ENCODE measurements around the gene SLF1. TPM values are rescaled to one million over a fixed set of nuclear protein-coding genes. Genes with fewer than 3 reads are reported as not detected.

SLF1 gene
- total RNA-seq, 1 donor from 2014 or later = 13.7 TPM

GRCh38 chr5:94699562-94699961, 81.1 kb downstream of the SLF1 start:
- peaks cover 11% of the 10 kb centered on the region for H3K4me1 Mint-ChIP-seq (ENCODE audit: low read depth)

GRCh38 chr5:94700592-94700991, 82.1 kb downstream of the SLF1 start:
- Mint-ChIP-seq H3K9me3 (no peaks in the 10 kb centered on the region), H3K4me1 (ENCODE audit: low read depth) (peaks cover 11% of the 10 kb centered on the region), H3K27me3 (ENCODE audit: low read depth) (no peaks in the 10 kb centered on the region), H3K36me3 (ENCODE audit: low read depth) (peaks cover 2% of the 10 kb centered on the region), H3K4me3 (ENCODE audit: low read depth) (no peak overlapping the region), H3K27ac (no peak overlapping the region)
- DNase-seq (ENCODE audit: low spot score) = no peak
- intact Hi-C loops (cut with micrococcal nuclease) = loop anchor here (5.0 kb wide), 1 partner anchor 83 kb away; the partner anchor contains the start of genes KIAA0825 and SLF1

More at GRCh38 chr5:94699562-94699961, 81.1 kb downstream of the SLF1 start:
- H3K27me3 Mint-ChIP-seq (ENCODE audit: low read depth) = no peaks in the 10 kb centered on the region
- peaks cover 2% of the 10 kb centered on the region for H3K36me3 Mint-ChIP-seq (ENCODE audit: low read depth)
- no peak overlapping the region for H3K4me3 Mint-ChIP-seq (ENCODE audit: low read depth)
- H3K27ac Mint-ChIP-seq = no peak overlapping the region
- DNase-seq (ENCODE audit: low spot score) = no peak
- intact Hi-C loops (cut with micrococcal nuclease) = no loop called here
- H3K9me3 Mint-ChIP-seq = no peaks in the 10 kb centered on the region

- H3K4me1 Mint-ChIP-seq (ENCODE audit: low read depth) = peaks cover 11% of the 10 kb centered on the region
- H3K27me3 Mint-ChIP-seq (ENCODE audit: low read depth) = no peaks in the 10 kb centered on the region
- no peaks in the 10 kb centered on the region for H3K9me3 Mint-ChIP-seq
- DNase-seq (ENCODE audit: low spot score) = no peak
- intact Hi-C loops (cut with micrococcal nuclease) = loop anchor here (5.0 kb wide), 1 partner anchor 85 kb away; the partner anchor contains the start of genes KIAA0825 and SLF1
- no peak overlapping the region for H3K4me3 Mint-ChIP-seq (ENCODE audit: low read depth)
- H3K36me3 Mint-ChIP-seq (ENCODE audit: low read depth) = peaks cover 2% of the 10 kb centered on the region
- H3K27ac Mint-ChIP-seq = no peak overlapping the region
Observed at GRCh38 chr5:94702729-94703128, 84.3 kb downstream of the SLF1 start.

- intact Hi-C loops (cut with micrococcal nuclease) = no loop called here
- no peak for DNase-seq (ENCODE audit: low spot score)
- Mint-ChIP-seq H3K4me3 (ENCODE audit: low read depth) (no peak overlapping the region), H3K27ac (no peak overlapping the region), H3K9me3 (no peaks in the 10 kb centered on the region), H3K36me3 (ENCODE audit: low read depth) (peaks cover 13% of the 10 kb centered on the region), H3K4me1 (ENCODE audit: low read depth) (peaks cover 10% of the 10 kb centered on the region), H3K27me3 (ENCODE audit: low read depth) (no peaks in the 10 kb centered on the region)
Observed at GRCh38 chr5:94705427-94705826, 87.0 kb downstream of the SLF1 start.

- H3K9me3 Mint-ChIP-seq = no peaks in the 10 kb centered on the region
- no peak overlapping the region for H3K27ac Mint-ChIP-seq
- H3K36me3 Mint-ChIP-seq (ENCODE audit: low read depth) = peaks cover 17% of the 10 kb centered on the region
- peaks cover 8% of the 10 kb centered on the region for H3K4me1 Mint-ChIP-seq (ENCODE audit: low read depth)
- H3K4me3 Mint-ChIP-seq (ENCODE audit: low read depth) = no peak overlapping the region
- no peak for DNase-seq (ENCODE audit: low spot score)
- H3K27me3 Mint-ChIP-seq (ENCODE audit: low read depth) = no peaks in the 10 kb centered on the region
- intact Hi-C loops (cut with micrococcal nuclease) = no loop called here
Observed at GRCh38 chr5:94707359-94707758, 88.9 kb downstream of the SLF1 start.

- DNase-seq (ENCODE audit: low spot score) = no peak
- H3K4me1 Mint-ChIP-seq (ENCODE audit: low read depth) = no peaks in the 10 kb centered on the region
- no peaks in the 10 kb centered on the region for H3K9me3 Mint-ChIP-seq
- H3K4me3 Mint-ChIP-seq (ENCODE audit: low read depth) = no peak overlapping the region
- H3K36me3 Mint-ChIP-seq (ENCODE audit: low read depth) = peaks cover 17% of the 10 kb centered on the region
- intact Hi-C loops (cut with micrococcal nuclease) = no loop called here
- H3K27ac Mint-ChIP-seq = no peak overlapping the region
- no peaks in the 10 kb centered on the region for H3K27me3 Mint-ChIP-seq (ENCODE audit: low read depth)
Observed at GRCh38 chr5:94709277-94709676, 90.8 kb downstream of the SLF1 start.

GRCh38 chr5:94711785-94712184, 93.3 kb downstream of the SLF1 start:
- H3K4me1 Mint-ChIP-seq (ENCODE audit: low read depth) = no peaks in the 10 kb centered on the region
- no peak overlapping the region for H3K4me3 Mint-ChIP-seq (ENCODE audit: low read depth)
- no peak for DNase-seq (ENCODE audit: low spot score)
- intact Hi-C loops (cut with micrococcal nuclease) = no loop called here
- no peaks in the 10 kb centered on the region for H3K9me3 Mint-ChIP-seq
- H3K27ac Mint-ChIP-seq = no peak overlapping the region
- H3K36me3 Mint-ChIP-seq (ENCODE audit: low read depth) = peaks cover 17% of the 10 kb centered on the region
- no peaks in the 10 kb centered on the region for H3K27me3 Mint-ChIP-seq (ENCODE audit: low read depth)

- peaks cover 7% of the 10 kb centered on the region for H3K36me3 Mint-ChIP-seq (ENCODE audit: low read depth)
- H3K9me3 Mint-ChIP-seq = no peaks in the 10 kb centered on the region
- H3K4me3 Mint-ChIP-seq (ENCODE audit: low read depth) = no peak overlapping the region
- H3K27me3 Mint-ChIP-seq (ENCODE audit: low read depth) = peaks cover 4% of the 10 kb centered on the region
- intact Hi-C loops (cut with micrococcal nuclease) = no loop called here
- DNase-seq (ENCODE audit: low spot score) = no peak
- no peak overlapping the region for H3K27ac Mint-ChIP-seq
- H3K4me1 Mint-ChIP-seq (ENCODE audit: low read depth) = no peaks in the 10 kb centered on the region
Observed at GRCh38 chr5:94715768-94716167, 97.3 kb downstream of the SLF1 start.

- H3K27me3 Mint-ChIP-seq (ENCODE audit: low read depth) = peaks cover 17% of the 10 kb centered on the region
- intact Hi-C loops (cut with micrococcal nuclease) = no loop called here
- H3K27ac Mint-ChIP-seq = no peak overlapping the region
- DNase-seq (ENCODE audit: low spot score) = no peak
- H3K4me3 Mint-ChIP-seq (ENCODE audit: low read depth) = no peak overlapping the region
- H3K9me3 Mint-ChIP-seq = no peaks in the 10 kb centered on the region
- peaks cover 2% of the 10 kb centered on the region for H3K4me1 Mint-ChIP-seq (ENCODE audit: low read depth)
- no peaks in the 10 kb centered on the region for H3K36me3 Mint-ChIP-seq (ENCODE audit: low read depth)
Observed at GRCh38 chr5:94725142-94725541, 106.7 kb downstream of the SLF1 start.

- Mint-ChIP-seq H3K9me3 (no peaks in the 10 kb centered on the region), H3K4me1 (ENCODE audit: low read depth) (peaks cover 3% of the 10 kb centered on the region), H3K27me3 (ENCODE audit: low read depth) (no peaks in the 10 kb centered on the region), H3K36me3 (ENCODE audit: low read depth) (no peaks in the 10 kb centered on the region), H3K4me3 (ENCODE audit: low read depth) (no peak overlapping the region), H3K27ac (no peak overlapping the region)
- intact Hi-C loops (cut with micrococcal nuclease) = no loop called here
- no peak for DNase-seq (ENCODE audit: low spot score)
Observed at GRCh38 chr5:94731471-94731870, 113.0 kb downstream of the SLF1 start.

GRCh38 chr5:94736498-94736897, 118.0 kb downstream of the SLF1 start:
- no peaks in the 10 kb centered on the region for H3K27me3 Mint-ChIP-seq (ENCODE audit: low read depth)

GRCh38 chr5:94740286-94740685, 121.8 kb downstream of the SLF1 start:
- DNase-seq (ENCODE audit: low spot score) = no peak
- intact Hi-C loops (cut with micrococcal nuclease) = no loop called here
- peaks cover 3% of the 10 kb centered on the region for H3K27me3 Mint-ChIP-seq (ENCODE audit: low read depth)
- no peaks in the 10 kb centered on the region for H3K36me3 Mint-ChIP-seq (ENCODE audit: low read depth)
- H3K4me1 Mint-ChIP-seq (ENCODE audit: low read depth) = no peaks in the 10 kb centered on the region
- H3K9me3 Mint-ChIP-seq = no peaks in the 10 kb centered on the region
- no peak overlapping the region for H3K27ac Mint-ChIP-seq
- H3K4me3 Mint-ChIP-seq (ENCODE audit: low read depth) = no peak overlapping the region

More at GRCh38 chr5:94736498-94736897, 118.0 kb downstream of the SLF1 start:
- no peaks in the 10 kb centered on the region for H3K9me3 Mint-ChIP-seq
- H3K27ac Mint-ChIP-seq = no peak overlapping the region
- no peak overlapping the region for H3K4me3 Mint-ChIP-seq (ENCODE audit: low read depth)
- no peaks in the 10 kb centered on the region for H3K36me3 Mint-ChIP-seq (ENCODE audit: low read depth)
- no peaks in the 10 kb centered on the region for H3K4me1 Mint-ChIP-seq (ENCODE audit: low read depth)
- intact Hi-C loops (cut with micrococcal nuclease) = no loop called here
- no peak for DNase-seq (ENCODE audit: low spot score)

GRCh38 chr5:94742852-94743251, 124.4 kb downstream of the SLF1 start:
- no peaks in the 10 kb centered on the region for H3K36me3 Mint-ChIP-seq (ENCODE audit: low read depth)

GRCh38 chr5:94744906-94745305, 126.4 kb downstream of the SLF1 start:
- no peak overlapping the region for H3K27ac Mint-ChIP-seq
- no peaks in the 10 kb centered on the region for H3K9me3 Mint-ChIP-seq
- peaks cover 5% of the 10 kb centered on the region for H3K4me1 Mint-ChIP-seq (ENCODE audit: low read depth)
- H3K4me3 Mint-ChIP-seq (ENCODE audit: low read depth) = no peak overlapping the region
- no peak for DNase-seq (ENCODE audit: low spot score)
- H3K36me3 Mint-ChIP-seq (ENCODE audit: low read depth) = no peaks in the 10 kb centered on the region
- H3K27me3 Mint-ChIP-seq (ENCODE audit: low read depth) = peaks cover 5% of the 10 kb centered on the region
- intact Hi-C loops (cut with micrococcal nuclease) = no loop called here

More at GRCh38 chr5:94742852-94743251, 124.4 kb downstream of the SLF1 start:
- no peak for DNase-seq (ENCODE audit: low spot score)
- Mint-ChIP-seq H3K9me3 (no peaks in the 10 kb centered on the region), H3K4me1 (ENCODE audit: low read depth) (peaks cover 5% of the 10 kb centered on the region), H3K27me3 (ENCODE audit: low read depth) (peaks cover 5% of the 10 kb centered on the region), H3K27ac (no peak overlapping the region), H3K4me3 (ENCODE audit: low read depth) (no peak overlapping the region)
- intact Hi-C loops (cut with micrococcal nuclease) = no loop called here

All from activated T-helper 2 cell treated with anti-CD3 and anti-CD28 coated beads, Interferon-gamma antibody, Interleukin-2, Interleukin-4, amounts not matched to agents 10 μg/mL and 5 μg/mL and 100 μg/mL, durations not matched to agents 14 hours and 24 hours and 36 hours (primary cell).